ENCODE measurements around the gene SLC66A2.

Gene SLC66A2

GRCh38 chr18:79949697-79950487 lies 1.6 kb downstream of the SLC66A2 start:
- FAIRE-seq, result no peak

DNA sequence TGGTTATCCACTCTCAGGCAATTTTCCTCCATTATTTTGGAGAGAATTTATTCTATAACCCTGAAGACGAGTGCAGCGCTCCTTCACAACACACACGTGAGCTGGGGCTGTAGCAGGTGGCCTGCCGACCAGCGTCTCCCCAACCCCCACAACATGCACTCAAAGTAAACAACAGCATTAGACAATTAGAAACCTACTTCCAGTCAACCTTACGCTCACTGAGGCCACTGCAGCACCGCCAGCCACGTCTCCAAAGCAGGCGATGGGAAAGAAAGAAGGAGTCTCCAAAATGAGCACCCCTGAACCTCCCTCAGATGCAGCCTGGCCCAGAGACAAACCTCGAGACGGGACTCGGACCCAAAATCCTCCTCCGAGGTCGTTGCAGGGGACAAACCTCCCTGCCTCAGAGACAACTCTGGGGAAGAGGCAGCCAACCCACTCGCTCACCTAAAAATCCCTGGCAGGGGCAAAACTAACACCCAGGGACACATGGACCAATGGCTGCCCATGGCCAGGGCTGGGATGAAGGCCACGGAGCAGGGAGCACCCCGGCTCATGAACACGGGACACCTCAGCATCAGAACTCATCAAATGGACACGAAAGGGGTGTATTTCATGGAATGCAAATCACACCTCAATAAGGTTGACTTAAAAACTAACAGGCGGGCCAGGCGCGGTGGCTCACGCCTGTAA lies 2.6 kb downstream of the SLC66A2 start:
- FAIRE-seq, result no peak

- no peak for FAIRE-seq
Measured at GRCh38 chr18:79947881-79948610, 3.4 kb downstream of the SLC66A2 start.

- FAIRE-seq, result no peak
Measured at GRCh38 chr18:79947054-79947755, 4.2 kb downstream of the SLC66A2 start.

DNA sequence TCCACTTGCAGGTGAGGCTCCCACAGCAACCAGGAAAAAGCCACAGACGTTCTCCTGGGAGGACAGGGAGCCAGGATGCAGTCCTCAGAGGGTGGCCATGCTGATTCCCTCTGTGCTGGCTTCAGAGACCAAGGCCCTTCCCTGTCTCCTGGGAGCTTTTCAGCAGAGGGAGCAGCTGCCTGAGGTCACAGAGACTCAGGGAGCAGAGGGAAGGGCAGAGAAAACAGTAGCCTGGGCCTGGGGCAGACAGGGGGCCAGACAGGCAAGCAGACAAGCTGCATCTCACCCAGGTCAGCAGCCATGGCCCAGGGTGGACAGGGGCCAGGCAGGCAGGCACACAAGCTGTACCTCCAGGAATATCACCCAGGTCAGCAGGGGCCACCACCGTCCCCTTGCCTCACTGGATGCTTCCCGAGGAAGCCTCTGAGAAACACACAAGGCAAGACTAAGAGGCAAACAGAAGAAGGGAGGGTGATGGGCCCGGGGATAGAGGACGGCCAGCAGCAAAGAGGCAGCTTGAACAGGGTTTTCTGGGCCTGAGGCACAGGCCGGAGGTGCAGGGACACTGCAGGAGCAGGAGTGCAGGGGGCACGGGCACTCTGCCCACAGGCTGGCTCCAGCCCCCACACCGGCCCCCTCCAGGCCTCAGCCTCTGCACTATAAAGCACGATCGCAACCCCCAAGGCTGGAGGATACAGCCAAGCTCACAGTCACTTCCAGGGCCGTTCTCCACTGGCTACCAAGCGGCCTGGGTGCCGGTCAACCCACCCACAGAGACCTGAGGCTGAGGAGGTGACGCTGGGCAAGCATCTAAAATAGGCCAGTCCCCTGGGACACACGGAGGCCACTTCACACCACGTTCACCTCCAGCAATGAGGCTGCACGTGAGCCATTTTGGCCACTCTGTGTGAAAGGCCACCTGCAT lies 6.1 kb downstream of the SLC66A2 start:
- no peak for FAIRE-seq

- FAIRE-seq, result no peak
Measured at GRCh38 chr18:79944746-79945117, 6.7 kb downstream of the SLC66A2 start.

GRCh38 chr18:79944126-79944731 lies 7.2 kb downstream of the SLC66A2 start:
- FAIRE-seq, result no peak

GRCh38 chr18:79943608-79944125 lies 7.8 kb downstream of the SLC66A2 start:
- no peak for FAIRE-seq

GRCh38 chr18:79942786-79943607 lies 8.5 kb downstream of the SLC66A2 start:
- no peak for FAIRE-seq

- FAIRE-seq, result no peak
Measured at GRCh38 chr18:79942211-79942610, 9.2 kb downstream of the SLC66A2 start.

DNA sequence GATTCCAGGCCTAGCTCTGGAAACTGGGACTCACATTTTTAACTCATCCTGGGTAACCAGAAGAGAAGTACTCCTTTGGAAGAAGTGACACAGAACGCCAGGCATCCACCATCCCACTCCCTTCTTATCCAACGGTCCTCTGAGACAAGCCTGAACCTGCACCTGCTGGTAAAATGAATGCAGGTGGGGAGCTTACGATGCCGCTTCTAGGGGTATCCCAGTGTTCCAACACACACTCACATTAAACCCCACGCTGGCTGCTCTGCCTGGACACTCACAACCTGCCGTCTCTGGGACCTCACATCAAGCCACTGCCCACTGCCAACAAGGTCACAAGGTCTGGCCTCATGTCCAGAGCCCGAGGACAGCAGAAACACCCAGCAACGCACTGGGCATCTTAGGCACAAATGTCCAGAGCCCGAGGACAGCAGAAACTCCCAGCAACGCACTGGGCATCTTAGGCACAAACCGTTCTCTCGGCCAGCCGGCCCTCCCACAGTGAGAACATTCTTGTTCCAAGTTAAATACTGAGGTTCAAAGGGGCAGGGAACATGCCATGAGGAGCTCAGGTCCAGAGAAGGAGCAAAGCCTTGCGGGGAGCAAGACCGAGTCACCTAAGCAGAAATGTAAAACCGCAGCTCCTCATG lies 9.9 kb downstream of the SLC66A2 start:
- FAIRE-seq, result no peak

DNA sequence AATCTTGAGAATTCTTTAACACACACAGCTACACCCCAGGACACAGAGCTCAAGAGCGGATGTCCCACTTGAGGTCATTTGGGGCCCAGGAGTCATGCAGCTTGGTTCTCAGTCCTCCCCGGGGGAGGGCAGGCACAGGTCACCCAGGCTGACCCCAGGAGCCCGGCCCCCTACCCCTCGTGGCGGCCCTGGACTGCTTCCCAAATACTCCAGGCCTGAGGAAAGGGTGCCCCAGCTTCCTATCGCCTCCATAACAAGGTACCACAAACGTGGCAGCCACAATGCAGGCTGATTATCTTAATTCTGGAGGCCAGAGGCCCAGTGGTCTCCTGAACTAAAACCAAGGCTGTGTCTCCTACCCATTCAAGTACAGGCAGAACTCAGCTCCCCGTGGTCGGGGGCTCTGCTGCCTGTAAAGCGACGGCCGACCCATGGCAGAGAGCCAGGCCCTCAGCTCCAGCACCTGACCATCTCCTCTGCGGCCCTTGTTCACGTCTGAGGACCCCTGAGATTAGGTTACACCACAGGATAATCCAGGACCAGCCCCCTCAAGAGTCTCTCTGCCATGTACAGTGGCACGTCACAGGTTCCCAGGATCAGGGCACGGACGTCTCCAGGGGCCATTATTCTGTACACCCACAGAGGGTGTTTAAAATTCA lies 10.5 kb downstream of the SLC66A2 start:
- FAIRE-seq, result no peak

DNA sequence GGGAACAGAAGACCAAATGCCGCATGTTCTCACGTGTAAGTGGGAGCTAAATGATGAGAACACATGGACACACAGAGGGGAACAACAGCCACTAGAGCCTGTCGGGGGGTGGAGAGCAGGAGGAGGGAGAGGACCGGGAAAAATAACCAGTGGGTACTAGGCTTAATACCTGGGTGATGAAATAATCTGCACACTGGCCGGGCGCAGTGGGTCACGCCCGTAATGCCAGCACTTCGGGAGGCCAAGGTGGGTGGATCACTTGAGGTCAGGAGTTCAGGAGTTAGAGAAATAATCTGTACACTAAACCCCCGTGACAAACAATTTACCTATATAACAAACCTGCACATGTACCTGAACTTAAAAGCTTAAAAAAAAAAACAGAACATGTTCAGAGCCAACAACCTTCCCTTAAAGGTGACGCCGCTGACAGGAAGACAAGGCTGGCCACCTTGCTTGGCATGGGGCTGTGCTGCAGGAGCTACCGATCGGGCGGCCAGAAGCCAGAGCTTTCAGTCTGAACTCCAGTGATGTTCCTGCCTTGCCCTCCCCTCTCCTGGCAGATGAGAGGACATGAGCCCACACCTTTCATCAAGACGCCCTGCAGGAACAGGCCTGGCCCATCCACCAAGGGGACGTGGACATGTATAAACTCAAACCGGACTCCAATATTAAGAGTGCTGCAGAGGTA lies 11.2 kb downstream of the SLC66A2 start:
- no peak for FAIRE-seq

DNA sequence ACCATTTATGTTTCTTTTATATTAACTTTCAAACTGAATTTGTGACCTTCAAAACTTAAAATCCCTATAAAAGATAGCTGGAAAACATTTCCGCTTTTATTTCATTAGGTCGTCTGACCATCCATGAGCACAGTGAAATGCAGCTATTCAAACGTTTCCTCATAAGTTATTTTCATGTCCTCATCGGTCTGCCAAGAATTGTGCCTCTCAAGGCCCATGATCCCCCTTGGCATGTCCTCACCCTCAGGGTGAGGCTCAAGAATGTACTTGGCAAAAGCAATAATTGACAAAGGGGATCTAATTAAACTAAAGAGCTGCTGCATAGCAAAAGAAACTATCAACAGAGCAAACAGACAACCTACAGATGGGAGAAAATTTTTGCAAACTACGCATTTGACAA lies 12.4 kb downstream of the SLC66A2 start:
- no peak for FAIRE-seq

- no peak for FAIRE-seq
Measured at GRCh38 chr18:79938196-79938595, 13.3 kb downstream of the SLC66A2 start.

GRCh38 chr18:79937103-79937860 lies 14.2 kb downstream of the SLC66A2 start:
- no peak for FAIRE-seq

- no peak for FAIRE-seq
Measured at GRCh38 chr18:79936641-79937040, 14.8 kb downstream of the SLC66A2 start.

- FAIRE-seq, result no peak
Measured at GRCh38 chr18:79935925-79936324, 15.5 kb downstream of the SLC66A2 start.

Measured in TTC549 (cell line).